Vagina (tissue), 2 donors: Measurements from ENCODE around the gene KDM4D.

ENCODE experiments used
- POLR2A ChIP-seq, 2 donors: fragments of 450-650 bp; IDR thresholded peaks; one replicate each; pipeline ENCODE4 v1.6.1; 2017; ENCODE audit warnings: antibody characterized with exemption in 2 of 2, mild to moderate bottlenecking in 2 of 2, moderate library complexity in 2 of 2
- POLR2AphosphoS5 ChIP-seq, 2 donors: sonication (generic); formaldehyde crosslinking; IDR thresholded peaks; one replicate each; pipeline ENCODE4 v1.9.0; 2017; ENCODE audit warnings: antibody characterized with exemption in 2 of 2, mild to moderate bottlenecking in 2 of 2, low read depth in 1 of 2; ENCODE audit not compliant: insufficient read depth in 1 of 2
- TF ChIP-seq, protein P1 (sequence below), 3 experiments: fragments of 450-650 bp in 2 of 3; fragments of 200-600 bp in 1 of 3; sonication (generic) in 1 of 3; IDR thresholded peaks; one replicate each; pipeline ENCODE4 v1.5.1; 2017 to 2019; ENCODE audit warnings: antibody characterized with exemption in 3 of 3, mild to moderate bottlenecking in 2 of 3, moderate library complexity in 2 of 3

DNA sequence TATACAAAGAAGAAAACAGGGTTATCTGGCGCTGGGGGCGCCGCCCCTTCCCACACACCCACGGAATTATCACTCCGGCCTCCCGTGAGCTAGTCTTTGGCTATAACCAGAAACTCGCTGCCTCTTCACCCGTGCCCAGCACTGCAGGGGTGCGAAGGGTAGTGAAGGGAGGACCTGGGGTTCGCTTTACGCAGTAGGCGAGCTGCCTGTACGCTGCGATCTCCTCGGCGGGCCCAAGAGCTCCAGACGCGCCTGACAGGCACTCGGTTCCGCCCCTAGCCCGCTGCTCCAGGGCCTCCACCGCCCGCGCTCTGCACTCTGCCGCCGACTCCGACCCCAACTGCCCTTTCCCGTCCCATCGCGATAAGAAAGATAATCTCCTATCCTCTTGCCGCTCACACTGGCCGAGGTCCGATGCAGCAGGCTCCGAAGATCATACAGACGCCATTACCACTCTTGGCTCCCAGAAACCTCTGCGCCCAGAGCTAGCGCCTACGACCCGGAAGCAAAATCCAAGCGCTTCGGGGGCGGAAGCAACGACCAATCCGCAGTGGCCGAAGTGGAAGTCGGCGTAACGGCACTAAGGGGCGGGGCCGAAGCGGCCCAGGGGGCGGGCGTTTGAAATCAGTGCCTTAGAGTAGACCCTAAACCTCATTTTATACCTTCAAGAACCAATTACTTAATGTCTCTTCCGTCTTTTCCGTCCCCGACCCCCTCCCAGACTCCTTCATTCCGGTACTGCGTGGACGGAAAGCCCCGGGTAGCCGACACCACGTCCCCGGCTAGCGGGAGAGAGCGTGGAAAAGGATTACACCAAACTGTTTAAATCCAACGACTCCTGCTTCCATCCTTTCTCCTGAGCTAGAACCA is at the start of gene KDM4D, which contains the start of gene CWC15:
- TF ChIP-seq, protein P1, sequence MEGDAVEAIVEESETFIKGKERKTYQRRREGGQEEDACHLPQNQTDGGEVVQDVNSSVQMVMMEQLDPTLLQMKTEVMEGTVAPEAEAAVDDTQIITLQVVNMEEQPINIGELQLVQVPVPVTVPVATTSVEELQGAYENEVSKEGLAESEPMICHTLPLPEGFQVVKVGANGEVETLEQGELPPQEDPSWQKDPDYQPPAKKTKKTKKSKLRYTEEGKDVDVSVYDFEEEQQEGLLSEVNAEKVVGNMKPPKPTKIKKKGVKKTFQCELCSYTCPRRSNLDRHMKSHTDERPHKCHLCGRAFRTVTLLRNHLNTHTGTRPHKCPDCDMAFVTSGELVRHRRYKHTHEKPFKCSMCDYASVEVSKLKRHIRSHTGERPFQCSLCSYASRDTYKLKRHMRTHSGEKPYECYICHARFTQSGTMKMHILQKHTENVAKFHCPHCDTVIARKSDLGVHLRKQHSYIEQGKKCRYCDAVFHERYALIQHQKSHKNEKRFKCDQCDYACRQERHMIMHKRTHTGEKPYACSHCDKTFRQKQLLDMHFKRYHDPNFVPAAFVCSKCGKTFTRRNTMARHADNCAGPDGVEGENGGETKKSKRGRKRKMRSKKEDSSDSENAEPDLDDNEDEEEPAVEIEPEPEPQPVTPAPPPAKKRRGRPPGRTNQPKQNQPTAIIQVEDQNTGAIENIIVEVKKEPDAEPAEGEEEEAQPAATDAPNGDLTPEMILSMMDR (IDR thresholded peaks at IDR 0.05) = peak in 1 of 3 experiments; percentile 36
- peak in 1 of 2 donors; percentile 33 for TF ChIP-seq POLR2A (IDR thresholded peaks at IDR 0.05)
- TF ChIP-seq POLR2AphosphoS5 (IDR thresholded peaks at IDR 0.05; ENCODE audit: insufficient read depth in 1 of 2, low read depth in 1 of 2) = peak; percentile 89 to 100
